Esophagus muscularis mucosa (tissue), 4 donors: ENCODE results near the gene FAM241B. TPM values are rescaled to one million over a fixed set of nuclear protein-coding genes. Genes with fewer than 3 reads are reported as not detected.

Source experiments
- DNase-seq: peaks from one replicate; pipeline ENCODE4 v3.0.0-alpha.2; 2017; ENCODE audit errors: extremely low spot score
- H3K27ac ChIP-seq, 4 donors: fragments of 200-600 bp; sonication (generic); replicated peaks in 1 of 4; 1 replicate in 3 of 4; 2 replicates in 1 of 4; pipeline ENCODE4 v1.5.1; 2016 to 2019; ENCODE audit warnings: mild to moderate bottlenecking in 1 of 4
- H3K27me3 ChIP-seq, 4 donors: fragments of 200-600 bp; sonication (generic); one replicate each; pipeline versions ENCODE4 v1.5.1 to v1.6.0; 2016 to 2019
- H3K36me3 ChIP-seq, 4 donors: fragments of 200-600 bp; sonication (generic); one replicate each; pipeline ENCODE4 v1.5.1; 2016 to 2019
- H3K4me1 ChIP-seq, 4 donors: fragments of 200-600 bp; sonication (generic); one replicate each; pipeline ENCODE4 v1.5.1; 2016 to 2019
- H3K4me3 ChIP-seq, 4 donors: fragments of 200-600 bp; sonication (generic); 1 replicate in 2 of 4; 2 replicates in 2 of 4; pipeline ENCODE4 v1.5.1; 2016 to 2019; ENCODE audit warnings: mild to moderate bottlenecking in 4 of 4, moderate library complexity in 1 of 4
- H3K9me3 ChIP-seq, 4 donors: fragments of 200-600 bp; sonication (generic); 1 replicate in 3 of 4; 2 replicates in 1 of 4; pipeline ENCODE4 v1.5.1; 2016 to 2019
- EP300 ChIP-seq: sonication (generic); formaldehyde crosslinking; IDR thresholded peaks from one replicate; pipeline ENCODE4 v1.6.1; 2017; ENCODE audit warnings: antibody characterized with exemption
- POLR2A ChIP-seq: fragments of 450-650 bp; IDR thresholded peaks from one replicate; pipeline ENCODE4 v1.6.1; 2017; ENCODE audit warnings: antibody characterized with exemption, moderate library complexity, mild to moderate bottlenecking, low read depth
- POLR2AphosphoS5 ChIP-seq, 2 donors: sonication (generic); formaldehyde crosslinking; IDR thresholded peaks; one replicate each; pipeline ENCODE4 v1.6.1; 2017; ENCODE audit warnings: antibody characterized with exemption in 2 of 2
- WGBS: methylation state at CpG from one replicate; pipeline ENCODE4 v1.1.5; 2018; 5-methylcytosine and 5-hydroxymethylcytosine counted together
- intact Hi-C: fragments of 100-400 bp; cut with DNase I; formaldehyde crosslinking; loops from one replicate; pipeline ENCODE4 v1.15.1; 2023
- total RNA-seq, 4 donors: library from RNA; depleted of rRNA; stranded (reverse); fragments of >200 nt; gene quantifications; one replicate each; pipeline versions ENCODE4 v1.1.0 to v1.2.1, GENCODE V29; 2016
- TF ChIP-seq, protein P1 (sequence below), 3 experiments: fragments of 200-600 bp in 2 of 3; fragments of 450-650 bp in 1 of 3; sonication (generic) in 2 of 3; IDR thresholded peaks; one replicate each; pipeline ENCODE4 v1.5.1; 2017 to 2019; ENCODE audit warnings: antibody characterized with exemption in 3 of 3, mild to moderate bottlenecking in 2 of 3, moderate library complexity in 1 of 3

The FAM241B gene
- total RNA-seq, 4 donors from 2014 or later = 2.0 to 9.1 (median 6.5) TPM

DNA sequence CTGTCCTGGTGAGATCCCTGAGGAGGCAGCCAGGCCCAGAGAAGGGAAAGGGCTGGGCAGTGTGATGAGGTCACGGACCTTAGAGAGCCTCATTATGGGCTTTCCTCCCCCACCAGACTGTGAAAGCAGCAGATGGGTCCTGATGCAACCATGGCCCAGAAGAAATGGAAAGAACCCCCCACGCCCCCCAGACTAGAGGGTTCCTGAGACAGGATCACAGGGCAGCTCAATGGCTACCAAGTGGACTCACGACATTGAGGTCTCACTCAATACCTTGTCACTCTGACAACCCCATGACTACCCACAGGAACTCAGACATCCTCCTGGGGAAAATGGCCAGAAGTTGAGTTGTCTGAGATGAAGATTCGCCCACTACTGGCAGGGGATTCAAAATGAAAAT is 36.7 kb downstream of the FAM241B start:
- H3K9me3 ChIP-seq = no peaks in the 10 kb centered on the region
- H3K27ac ChIP-seq = no peak overlapping the region
- H3K27me3 ChIP-seq = peaks cover 0 to 41% (median 0%) of the 10 kb centered on the region in 4 donors
- no peak overlapping the region for H3K4me3 ChIP-seq
- TF ChIP-seq EP300 (no peak), POLR2AphosphoS5 (IDR thresholded peaks at IDR 0.05) (no peak), POLR2A (no peak)
- TF ChIP-seq, protein P1, sequence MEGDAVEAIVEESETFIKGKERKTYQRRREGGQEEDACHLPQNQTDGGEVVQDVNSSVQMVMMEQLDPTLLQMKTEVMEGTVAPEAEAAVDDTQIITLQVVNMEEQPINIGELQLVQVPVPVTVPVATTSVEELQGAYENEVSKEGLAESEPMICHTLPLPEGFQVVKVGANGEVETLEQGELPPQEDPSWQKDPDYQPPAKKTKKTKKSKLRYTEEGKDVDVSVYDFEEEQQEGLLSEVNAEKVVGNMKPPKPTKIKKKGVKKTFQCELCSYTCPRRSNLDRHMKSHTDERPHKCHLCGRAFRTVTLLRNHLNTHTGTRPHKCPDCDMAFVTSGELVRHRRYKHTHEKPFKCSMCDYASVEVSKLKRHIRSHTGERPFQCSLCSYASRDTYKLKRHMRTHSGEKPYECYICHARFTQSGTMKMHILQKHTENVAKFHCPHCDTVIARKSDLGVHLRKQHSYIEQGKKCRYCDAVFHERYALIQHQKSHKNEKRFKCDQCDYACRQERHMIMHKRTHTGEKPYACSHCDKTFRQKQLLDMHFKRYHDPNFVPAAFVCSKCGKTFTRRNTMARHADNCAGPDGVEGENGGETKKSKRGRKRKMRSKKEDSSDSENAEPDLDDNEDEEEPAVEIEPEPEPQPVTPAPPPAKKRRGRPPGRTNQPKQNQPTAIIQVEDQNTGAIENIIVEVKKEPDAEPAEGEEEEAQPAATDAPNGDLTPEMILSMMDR (IDR thresholded peaks at IDR 0.05) = no peak
- intact Hi-C loops = no loop called here
- H3K4me1 ChIP-seq = no peaks in the 10 kb centered on the region
- no peak for DNase-seq
- H3K36me3 ChIP-seq = no peaks in the 10 kb centered on the region
- 96% methylated on average over 2 of the region's 4 CpGs for WGBS

DNA sequence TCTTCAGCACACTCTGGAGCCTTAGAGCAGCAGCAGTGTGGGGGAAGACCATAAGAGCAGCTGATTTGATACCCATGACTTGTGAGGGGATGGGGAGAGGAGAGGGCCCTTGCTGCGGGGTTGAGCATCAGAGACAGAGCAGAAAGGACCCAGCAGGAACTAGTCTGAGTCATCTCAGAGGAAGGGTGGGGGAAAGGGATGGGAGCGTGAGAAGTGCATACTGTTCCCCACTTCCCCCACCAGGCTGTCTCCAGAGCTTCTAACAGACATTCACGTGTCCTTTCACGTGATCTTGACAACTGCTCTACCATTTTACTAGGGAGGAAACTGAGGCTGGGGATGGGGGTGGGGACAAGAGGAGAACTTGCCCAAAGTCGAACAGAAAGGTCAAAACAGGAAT is 38.7 kb downstream of the FAM241B start:
- Histone ChIP-seq H3K4me3 (no peak overlapping the region), H3K4me1 (no peaks in the 10 kb centered on the region), H3K27me3 (peaks cover 0 to 39% (median 0%) of the 10 kb centered on the region in 4 donors), H3K36me3 (no peaks in the 10 kb centered on the region), H3K9me3 (no peaks in the 10 kb centered on the region), H3K27ac (no peak overlapping the region)
- DNase-seq = no peak
- intact Hi-C loops = no loop called here
- 72% methylated on average over 5 of the region's 5 CpGs for WGBS
- no peak for TF ChIP-seq POLR2A
- TF ChIP-seq, protein P1 (IDR thresholded peaks at IDR 0.05) = no peak
- no peak for TF ChIP-seq EP300
- no peak for TF ChIP-seq POLR2AphosphoS5 (IDR thresholded peaks at IDR 0.05)

GRCh38 chr10:69669409-69669808 is 39.4 kb downstream of the FAM241B start:
- Histone ChIP-seq H3K4me3 (no peak overlapping the region), H3K9me3 (no peaks in the 10 kb centered on the region), H3K36me3 (no peaks in the 10 kb centered on the region), H3K27ac (no peak overlapping the region), H3K4me1 (no peaks in the 10 kb centered on the region), H3K27me3 (peaks cover 0 to 32% (median 0%) of the 10 kb centered on the region in 4 donors)
- DNase-seq = no peak
- WGBS = 75% methylated on average over 4 of the region's 4 CpGs
- intact Hi-C loops = no loop called here
- TF ChIP-seq POLR2AphosphoS5 (IDR thresholded peaks at IDR 0.05) (no peak), POLR2A (no peak), EP300 (no peak)
- TF ChIP-seq, protein P1 (IDR thresholded peaks at IDR 0.05) = no peak

GRCh38 chr10:69673521-69673920 is 43.5 kb downstream of the FAM241B start:
- Histone ChIP-seq H3K27me3 (peaks cover 0 to 37% (median 0%) of the 10 kb centered on the region in 4 donors), H3K4me3 (no peak overlapping the region)
- 86% methylated on average over 3 of the region's 3 CpGs for WGBS

More at GRCh38 chr10:69673521-69673920, 43.5 kb downstream of the FAM241B start:
- H3K9me3 ChIP-seq = no peaks in the 10 kb centered on the region
- no peaks in the 10 kb centered on the region for H3K4me1 ChIP-seq
- TF ChIP-seq EP300 (no peak), POLR2AphosphoS5 (IDR thresholded peaks at IDR 0.05) (no peak), POLR2A (no peak)
- TF ChIP-seq, protein P1 (IDR thresholded peaks at IDR 0.05) = no peak
- intact Hi-C loops = no loop called here
- no peak overlapping the region for H3K27ac ChIP-seq
- H3K36me3 ChIP-seq = no peaks in the 10 kb centered on the region
- DNase-seq = no peak
